ENCODE results near the gene RBM25.
A peak's percentile ranks its signal among the peaks of the same experiment; 100 is the strongest.
"Not testable (repeated sequence)": the region's sequence is repeated elsewhere in the genome, so short reads cannot be mapped to it uniquely, and the experiment has no call there.

The RBM25 gene

GRCh38 chr14:73016011-73016410 lies 42.3 kb upstream of the RBM25 start:
- H3K4me2 ChIP-seq (ENCODE audit: low read length, poor library complexity, severe bottlenecking); H3K4ac ChIP-seq (ENCODE audit: low read depth in 1 of 2, low read length in 2 of 2); H2AFZ ChIP-seq (ENCODE audit: low read depth, low read length); H3K18ac ChIP-seq (ENCODE audit: low read depth in 1 of 2, low read length in 2 of 2); DNase-seq; H3K14ac ChIP-seq (ENCODE audit: low read length in 2 of 2); H2BK15ac ChIP-seq (ENCODE audit: low read depth, poor library complexity, severe bottlenecking); H2BK120ac ChIP-seq (ENCODE audit: low read depth, low read length); H2AK5ac ChIP-seq (ENCODE audit: low read length, severe bottlenecking); H4K8ac ChIP-seq (ENCODE audit: low read length); H2BK12ac ChIP-seq (ENCODE audit: low read length in 2 of 2); H3K4me3 ChIP-seq (ENCODE audit: insufficient read depth in 1 of 2, low read depth in 1 of 2, low read length in 2 of 2); H3K9me3 ChIP-seq (ENCODE audit: control insufficient read depth, low read length); H3K27me3 ChIP-seq (ENCODE audit: control insufficient read depth in 1 of 2, insufficient read depth in 1 of 2, low read length in 2 of 2); H4K91ac ChIP-seq (ENCODE audit: low read length); H3K4me1 ChIP-seq (ENCODE audit: control insufficient read depth, insufficient read depth, low read depth, low read length); H2BK5ac ChIP-seq (ENCODE audit: low read depth, low read length, poor library complexity, severe bottlenecking); H3K9ac ChIP-seq (ENCODE audit: low read length); H3K27ac ChIP-seq (ENCODE audit: low read length, poor library complexity, severe bottlenecking); H3K23ac ChIP-seq (ENCODE audit: low read length in 2 of 2): not testable (repeated sequence)
- peaks cover 35 to 68% of the 10 kb centered on the region in 2 experiments for H3K36me3 ChIP-seq (ENCODE audit: control insufficient read depth in 1 of 2, insufficient read depth in 2 of 2, low read depth in 1 of 2, low read length in 2 of 2)
- peaks cover 23% of the 10 kb centered on the region for H3K79me1 ChIP-seq (replicated peaks; ENCODE audit: low read length, poor library complexity, severe bottlenecking)
- 92% methylated on average over 10 of the region's 10 CpGs for WGBS

GRCh38 chr14:73022051-73022450 lies 36.3 kb upstream of the RBM25 start:
- Histone ChIP-seq H2BK12ac (ENCODE audit: low read length in 2 of 2) (no peak overlapping the region), H3K18ac (ENCODE audit: low read depth in 1 of 2, low read length in 2 of 2) (no peak overlapping the region), H3K27ac (ENCODE audit: low read length, poor library complexity, severe bottlenecking) (no peak overlapping the region), H3K9me3 (ENCODE audit: control insufficient read depth, low read length) (no peaks in the 10 kb centered on the region), H2BK120ac (ENCODE audit: low read depth, low read length) (no peak overlapping the region), H3K14ac (ENCODE audit: low read length in 2 of 2) (no peak overlapping the region), H3K4me2 (ENCODE audit: low read length, poor library complexity, severe bottlenecking) (no peak overlapping the region), H3K79me1 (replicated peaks; ENCODE audit: low read length, poor library complexity, severe bottlenecking) (peaks cover 16% of the 10 kb centered on the region), H2AK5ac (ENCODE audit: low read length, severe bottlenecking) (no peak overlapping the region), H2BK5ac (ENCODE audit: low read depth, low read length, poor library complexity, severe bottlenecking) (no peak overlapping the region), H3K4ac (ENCODE audit: low read depth in 1 of 2, low read length in 2 of 2) (no peak overlapping the region), H3K4me3 (ENCODE audit: insufficient read depth in 1 of 2, low read depth in 1 of 2, low read length in 2 of 2) (peak overlapping the region in 1 of 2 experiments; percentile 10), H3K23ac (ENCODE audit: low read length in 2 of 2) (no peak overlapping the region), H3K4me1 (ENCODE audit: control insufficient read depth, insufficient read depth, low read depth, low read length) (peaks cover 9% of the 10 kb centered on the region), H3K36me3 (ENCODE audit: control insufficient read depth in 1 of 2, insufficient read depth in 2 of 2, low read depth in 1 of 2, low read length in 2 of 2) (peaks cover 27 to 65% of the 10 kb centered on the region in 2 experiments), H3K27me3 (ENCODE audit: control insufficient read depth in 1 of 2, insufficient read depth in 1 of 2, low read length in 2 of 2) (no peaks in the 10 kb centered on the region), H4K91ac (ENCODE audit: low read length) (no peak overlapping the region), H3K9ac (ENCODE audit: low read length) (no peak overlapping the region), H4K8ac (ENCODE audit: low read length) (no peak overlapping the region), H2BK15ac (ENCODE audit: low read depth, poor library complexity, severe bottlenecking) (no peak overlapping the region), H2AFZ (ENCODE audit: low read depth, low read length) (no peak overlapping the region)
- 100% methylated on average over 3 of the region's 4 CpGs for WGBS
- no peak for DNase-seq

GRCh38 chr14:73025544-73025943 lies 32.8 kb upstream of the RBM25 start:
- Histone ChIP-seq H3K4ac (ENCODE audit: low read depth in 1 of 2, low read length in 2 of 2) (no peak overlapping the region), H3K27me3 (ENCODE audit: control insufficient read depth in 1 of 2, insufficient read depth in 1 of 2, low read length in 2 of 2) (no peaks in the 10 kb centered on the region), H2BK15ac (ENCODE audit: low read depth, poor library complexity, severe bottlenecking) (no peak overlapping the region), H3K9ac (ENCODE audit: low read length) (peak overlapping the region; percentile 97), H2BK120ac (ENCODE audit: low read depth, low read length) (no peak overlapping the region), H2AFZ (ENCODE audit: low read depth, low read length) (no peak overlapping the region), H2AK5ac (ENCODE audit: low read length, severe bottlenecking) (no peak overlapping the region), H3K4me3 (ENCODE audit: insufficient read depth in 1 of 2, low read depth in 1 of 2, low read length in 2 of 2) (peak overlapping the region in 1 of 2 experiments; percentile 87), H4K8ac (ENCODE audit: low read length) (no peak overlapping the region), H2BK5ac (ENCODE audit: low read depth, low read length, poor library complexity, severe bottlenecking) (no peak overlapping the region), H2BK12ac (ENCODE audit: low read length in 2 of 2) (no peak overlapping the region), H3K23ac (ENCODE audit: low read length in 2 of 2) (no peak overlapping the region), H3K9me3 (ENCODE audit: control insufficient read depth, low read length) (no peaks in the 10 kb centered on the region), H3K36me3 (ENCODE audit: control insufficient read depth in 1 of 2, insufficient read depth in 2 of 2, low read depth in 1 of 2, low read length in 2 of 2) (peaks cover 10 to 33% of the 10 kb centered on the region in 2 experiments), H3K18ac (ENCODE audit: low read depth in 1 of 2, low read length in 2 of 2) (no peak overlapping the region), H3K79me1 (replicated peaks; ENCODE audit: low read length, poor library complexity, severe bottlenecking) (peaks cover 7% of the 10 kb centered on the region), H4K91ac (ENCODE audit: low read length) (no peak overlapping the region), H3K27ac (ENCODE audit: low read length, poor library complexity, severe bottlenecking) (no peak overlapping the region), H3K14ac (ENCODE audit: low read length in 2 of 2) (no peak overlapping the region), H3K4me1 (ENCODE audit: control insufficient read depth, insufficient read depth, low read depth, low read length) (peaks cover 8% of the 10 kb centered on the region), H3K4me2 (ENCODE audit: low read length, poor library complexity, severe bottlenecking) (peak overlapping the region; percentile 74)
- WGBS: 92% methylated on average over 3 of the region's 3 CpGs
- DNase-seq: peak; percentile 37

- H3K79me1 ChIP-seq (replicated peaks; ENCODE audit: low read length, poor library complexity, severe bottlenecking): peaks cover 7% of the 10 kb centered on the region
- H2BK12ac ChIP-seq (ENCODE audit: low read length in 2 of 2): no peak overlapping the region
- peaks cover 8% of the 10 kb centered on the region for H3K4me1 ChIP-seq (ENCODE audit: control insufficient read depth, insufficient read depth, low read depth, low read length)
- no peak overlapping the region for H2BK120ac ChIP-seq (ENCODE audit: low read depth, low read length)
- no peak overlapping the region for H3K14ac ChIP-seq (ENCODE audit: low read length in 2 of 2)
- H2AK5ac ChIP-seq (ENCODE audit: low read length, severe bottlenecking): no peak overlapping the region
- H2AFZ ChIP-seq (ENCODE audit: low read depth, low read length): no peak overlapping the region
- H3K27me3 ChIP-seq (ENCODE audit: control insufficient read depth in 1 of 2, insufficient read depth in 1 of 2, low read length in 2 of 2): no peaks in the 10 kb centered on the region
- H3K4ac ChIP-seq (ENCODE audit: low read depth in 1 of 2, low read length in 2 of 2): peak overlapping the region in 1 of 2 experiments; percentile 84
- H3K36me3 ChIP-seq (ENCODE audit: control insufficient read depth in 1 of 2, insufficient read depth in 2 of 2, low read depth in 1 of 2, low read length in 2 of 2): peaks cover 4 to 29% of the 10 kb centered on the region in 2 experiments
- peak overlapping the region in 1 of 2 experiments; percentile 50 for H3K18ac ChIP-seq (ENCODE audit: low read depth in 1 of 2, low read length in 2 of 2)
- WGBS: 23% methylated on average over 9 of the region's 21 CpGs
- no peak overlapping the region for H4K8ac ChIP-seq (ENCODE audit: low read length)
- peak overlapping the region; percentile 87 for H3K4me2 ChIP-seq (ENCODE audit: low read length, poor library complexity, severe bottlenecking)
- H2BK15ac ChIP-seq (ENCODE audit: low read depth, poor library complexity, severe bottlenecking): no peak overlapping the region
- H3K27ac ChIP-seq (ENCODE audit: low read length, poor library complexity, severe bottlenecking): no peak overlapping the region
- H4K91ac ChIP-seq (ENCODE audit: low read length): no peak overlapping the region
- peak overlapping the region; percentile 97 for H3K9ac ChIP-seq (ENCODE audit: low read length)
- DNase-seq: no peak
- no peak overlapping the region for H3K23ac ChIP-seq (ENCODE audit: low read length in 2 of 2)
- no peak overlapping the region for H2BK5ac ChIP-seq (ENCODE audit: low read depth, low read length, poor library complexity, severe bottlenecking)
- no peaks in the 10 kb centered on the region for H3K9me3 ChIP-seq (ENCODE audit: control insufficient read depth, low read length)
- peak overlapping the region; percentile 87 to 96 for H3K4me3 ChIP-seq (ENCODE audit: insufficient read depth in 1 of 2, low read depth in 1 of 2, low read length in 2 of 2)
These were observed 32.0 kb upstream of the RBM25 start for GRCh38 chr14:73026243-73026844.

All from mesenchymal stem cell (in vitro differentiated cells and primary cell).